Spleen (tissue), 7 donors: ENCODE results near the gene FBXW7.

ENCODE experiments used
- POLR2AphosphoS5 ChIP-seq, 3 donors: sonication (generic); formaldehyde crosslinking; IDR thresholded peaks; one replicate each; pipeline ENCODE4 v1.5.1; 2017; ENCODE audit warnings: antibody characterized with exemption in 3 of 3
- TF ChIP-seq, protein P1 (sequence below), 11 experiments: fragments of 200-600 bp in 7 of 11; fragments of 450-650 bp in 4 of 11; sonication (generic) in 4 of 11; IDR thresholded peaks in 8 of 11; conservative IDR thresholded peaks in 3 of 11; 1 replicate in 7 of 11; 2 replicates in 4 of 11; pipeline versions ENCODE4 v1.4.0 to v1.8.0; 2016 to 2021; ENCODE audit warnings: antibody characterized with exemption in 11 of 11, inconsistent platforms in 4 of 11, mild to moderate bottlenecking in 1 of 11
- donor health status: DM: no; HTN: no; CAD: no; lungs with moderate emphysema.
- donor health status: DM: no; HTN: no; CAD: no.
- donor health status: DM: no; HTN: no; CAD: no.

DNA sequence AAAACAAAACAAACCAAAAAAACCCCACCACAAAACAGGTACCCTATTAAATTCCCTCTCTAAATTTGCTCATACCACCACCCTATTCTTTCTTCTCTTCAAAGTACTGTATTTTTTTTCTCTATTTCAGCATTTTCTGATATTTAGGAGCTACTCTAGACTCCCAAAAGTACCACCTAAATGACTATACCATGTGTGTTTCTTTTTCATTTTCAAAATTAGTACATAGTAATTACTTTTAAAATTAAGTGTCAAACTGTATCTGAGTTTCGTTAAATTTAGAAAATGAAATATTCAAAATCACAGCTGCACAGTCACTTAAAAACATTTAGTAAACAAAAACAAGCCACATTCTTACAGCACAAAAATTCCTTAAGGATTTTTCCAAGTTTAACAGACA lies 161.7 kb downstream of the FBXW7 start:
- TF ChIP-seq, protein P1, sequence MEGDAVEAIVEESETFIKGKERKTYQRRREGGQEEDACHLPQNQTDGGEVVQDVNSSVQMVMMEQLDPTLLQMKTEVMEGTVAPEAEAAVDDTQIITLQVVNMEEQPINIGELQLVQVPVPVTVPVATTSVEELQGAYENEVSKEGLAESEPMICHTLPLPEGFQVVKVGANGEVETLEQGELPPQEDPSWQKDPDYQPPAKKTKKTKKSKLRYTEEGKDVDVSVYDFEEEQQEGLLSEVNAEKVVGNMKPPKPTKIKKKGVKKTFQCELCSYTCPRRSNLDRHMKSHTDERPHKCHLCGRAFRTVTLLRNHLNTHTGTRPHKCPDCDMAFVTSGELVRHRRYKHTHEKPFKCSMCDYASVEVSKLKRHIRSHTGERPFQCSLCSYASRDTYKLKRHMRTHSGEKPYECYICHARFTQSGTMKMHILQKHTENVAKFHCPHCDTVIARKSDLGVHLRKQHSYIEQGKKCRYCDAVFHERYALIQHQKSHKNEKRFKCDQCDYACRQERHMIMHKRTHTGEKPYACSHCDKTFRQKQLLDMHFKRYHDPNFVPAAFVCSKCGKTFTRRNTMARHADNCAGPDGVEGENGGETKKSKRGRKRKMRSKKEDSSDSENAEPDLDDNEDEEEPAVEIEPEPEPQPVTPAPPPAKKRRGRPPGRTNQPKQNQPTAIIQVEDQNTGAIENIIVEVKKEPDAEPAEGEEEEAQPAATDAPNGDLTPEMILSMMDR (IDR thresholded peaks at IDR 0.05 in 8 of 11, conservative IDR thresholded peaks at IDR 0.05 in 3 of 11), result no peak
- TF ChIP-seq POLR2AphosphoS5 (IDR thresholded peaks at IDR 0.05), result no peak
